GM21529 (cell line): Measurements from ENCODE around the gene DLG2.
"Not testable (repeated sequence)": the region's sequence is repeated elsewhere in the genome, so short reads cannot be mapped to it uniquely, and the experiment has no call there.

Experiments
- ATAC-seq: cut with Tn5 transposase; IDR thresholded peaks from one replicate; pipeline ENCODE4 v1.9.1; 2021; ENCODE audit not compliant: unreplicated experiment

The DLG2 gene

DNA sequence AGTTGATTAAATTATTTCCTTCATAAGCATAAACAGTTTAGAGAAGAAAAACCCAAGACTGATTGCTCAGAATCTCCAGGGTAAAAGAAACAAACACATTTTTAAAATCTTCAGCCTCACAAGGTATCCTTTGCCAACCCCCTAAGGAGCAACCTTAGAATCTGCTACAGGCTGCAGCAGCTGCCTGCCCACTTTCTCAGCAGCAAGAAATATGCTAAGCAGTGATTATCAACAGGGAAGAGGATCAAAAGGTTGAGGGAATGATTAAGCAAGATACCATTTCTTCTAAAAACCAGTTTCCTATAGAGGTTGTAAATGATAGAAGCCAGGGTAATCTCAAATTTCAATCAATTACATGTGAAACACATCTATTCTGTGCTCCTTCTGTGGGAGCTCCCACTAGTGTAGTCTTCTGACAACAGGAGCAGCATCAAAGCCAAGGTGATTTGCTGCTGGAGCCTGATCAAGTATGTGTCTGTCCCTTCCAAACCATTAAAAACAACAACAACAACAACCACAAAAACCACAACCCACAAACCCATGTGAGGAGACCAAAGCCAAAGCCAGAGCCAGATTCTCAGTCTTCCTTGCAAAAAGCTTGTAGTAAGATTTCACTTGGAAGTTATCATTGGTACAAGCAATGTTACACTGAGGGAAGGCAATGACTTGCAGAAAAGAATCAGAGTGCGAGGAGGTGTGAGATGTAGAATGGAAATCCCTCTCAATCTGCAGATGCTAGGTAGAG lies 761.2 kb downstream of the DLG2 start:
- ATAC-seq, result no peak

DNA sequence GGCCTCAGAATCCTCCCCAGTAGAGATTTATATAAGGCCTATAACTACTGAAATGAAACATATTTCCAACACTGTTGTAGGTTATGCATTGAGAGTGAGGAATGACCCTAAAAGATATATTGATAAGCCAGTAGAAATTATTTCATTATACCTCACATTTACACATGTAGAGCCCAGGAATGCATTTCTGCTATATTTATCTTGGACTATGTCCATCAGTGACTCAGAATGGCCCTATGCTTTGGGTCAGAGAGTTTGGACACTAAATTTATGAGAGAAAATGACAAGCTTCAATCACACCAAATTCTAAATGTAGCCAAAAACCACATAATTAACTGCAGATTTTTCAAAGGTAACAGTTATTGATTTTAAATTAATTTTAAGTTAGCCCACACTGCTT lies 761.9 kb downstream of the DLG2 start:
- ATAC-seq, result no peak

DNA sequence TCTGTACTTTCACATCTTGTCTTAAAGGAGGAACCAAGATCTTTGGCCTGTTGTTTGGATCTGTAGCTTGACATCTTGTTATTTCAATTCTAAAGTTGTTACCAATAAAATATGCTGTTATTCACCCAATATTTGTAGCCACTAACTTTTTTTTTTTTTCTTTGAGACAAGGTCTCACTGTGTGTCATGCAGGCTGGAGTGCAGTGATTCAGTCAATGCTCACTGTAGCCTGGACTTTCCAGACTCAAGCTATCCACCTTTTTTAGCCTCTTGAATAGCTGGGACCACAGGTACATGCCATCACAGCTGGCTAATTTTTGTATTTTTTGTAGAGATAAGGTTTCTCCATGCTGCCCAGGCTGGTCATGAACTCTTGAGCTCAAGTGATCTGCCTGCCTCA lies 769.4 kb downstream of the DLG2 start:
- no peak for ATAC-seq

GRCh38 chr11:84855508-84856245 lies 771.5 kb downstream of the DLG2 start:
- no peak for ATAC-seq

- no peak for ATAC-seq
Measured at GRCh38 chr11:84854498-84854880, 772.7 kb downstream of the DLG2 start.

DNA sequence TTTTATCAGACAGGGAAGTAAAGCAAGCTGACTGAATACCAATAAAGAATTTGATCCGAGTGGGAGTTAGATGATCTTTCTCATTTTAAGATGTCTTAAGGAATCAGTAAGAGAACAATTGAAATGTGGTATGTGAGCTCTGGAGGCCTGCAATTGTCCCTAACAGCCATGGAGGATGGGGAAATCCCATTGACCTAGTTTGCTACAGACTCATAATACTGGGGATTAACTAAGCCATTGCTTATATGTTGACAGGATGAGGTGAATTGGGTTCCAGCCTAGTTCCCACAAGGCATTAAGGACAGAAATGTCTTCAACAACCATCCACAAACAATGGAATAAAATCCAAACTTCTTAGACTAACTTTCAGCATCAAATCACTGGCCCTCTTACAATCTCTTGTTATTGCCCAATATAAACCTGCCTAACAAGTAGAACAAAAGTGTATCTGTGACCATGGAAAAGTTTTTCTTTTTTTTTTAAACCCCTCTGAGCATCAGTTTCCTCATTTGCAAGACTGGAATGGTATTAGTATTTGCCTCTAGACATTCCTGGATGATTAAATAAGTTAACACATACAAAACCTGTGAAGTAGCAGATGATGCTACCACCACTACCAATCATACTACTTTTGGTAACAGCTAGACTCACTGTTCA lies 773.2 kb downstream of the DLG2 start:
- ATAC-seq, result no peak

- ATAC-seq, result no peak
Measured at GRCh38 chr11:84847842-84848241, 779.3 kb downstream of the DLG2 start.

- ATAC-seq, result not testable (repeated sequence)
Measured at GRCh38 chr11:84840201-84840600, 786.9 kb downstream of the DLG2 start.

DNA sequence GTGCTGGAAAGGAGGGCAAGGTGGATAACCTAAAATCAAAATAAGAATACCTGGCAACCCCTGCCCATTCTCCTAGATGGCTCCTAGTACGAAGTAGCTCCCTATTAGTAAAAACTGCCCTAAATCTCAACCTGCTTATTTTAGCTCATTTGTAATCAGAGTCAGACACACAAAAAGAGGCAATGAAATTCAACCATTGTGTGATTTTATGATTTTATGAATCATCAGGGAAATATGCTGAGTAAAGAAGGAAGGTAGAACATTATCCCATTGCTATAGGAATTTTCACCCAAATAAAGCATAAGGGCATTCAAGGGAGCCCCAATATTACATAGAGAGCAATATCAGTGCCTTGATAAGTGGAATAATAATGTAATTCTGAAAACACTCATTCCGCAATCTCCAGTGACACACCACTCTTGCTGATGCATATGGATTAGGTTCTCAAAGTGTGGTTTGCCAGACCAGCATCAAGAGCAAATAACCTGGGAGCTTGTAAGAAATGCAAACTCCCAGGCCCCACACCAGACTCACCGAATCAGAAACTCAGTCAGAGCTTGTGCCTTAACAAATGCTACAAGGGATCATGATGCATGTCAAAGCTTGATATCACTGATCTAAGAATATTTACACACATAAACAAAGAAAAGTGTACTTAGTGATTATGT lies 789.6 kb downstream of the DLG2 start:
- ATAC-seq, result no peak

DNA sequence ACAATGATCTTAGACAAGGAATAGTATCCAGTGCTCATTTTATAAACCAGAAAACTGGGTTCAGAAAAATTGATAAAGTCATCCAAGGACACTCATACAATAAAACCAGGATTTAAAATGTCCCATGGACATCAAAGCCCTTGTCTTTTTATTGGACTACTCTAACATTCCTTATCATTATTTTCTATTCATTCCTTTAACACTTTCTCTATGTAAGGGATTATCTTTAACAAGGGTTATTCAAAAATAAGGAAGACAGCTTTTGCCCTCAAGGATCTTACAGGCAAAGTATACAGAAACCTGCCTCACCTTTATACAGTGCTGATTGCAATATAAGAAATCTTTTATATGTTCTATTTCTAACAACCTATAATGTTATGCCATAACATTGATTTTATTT lies 790.8 kb downstream of the DLG2 start:
- ATAC-seq, result no peak

DNA sequence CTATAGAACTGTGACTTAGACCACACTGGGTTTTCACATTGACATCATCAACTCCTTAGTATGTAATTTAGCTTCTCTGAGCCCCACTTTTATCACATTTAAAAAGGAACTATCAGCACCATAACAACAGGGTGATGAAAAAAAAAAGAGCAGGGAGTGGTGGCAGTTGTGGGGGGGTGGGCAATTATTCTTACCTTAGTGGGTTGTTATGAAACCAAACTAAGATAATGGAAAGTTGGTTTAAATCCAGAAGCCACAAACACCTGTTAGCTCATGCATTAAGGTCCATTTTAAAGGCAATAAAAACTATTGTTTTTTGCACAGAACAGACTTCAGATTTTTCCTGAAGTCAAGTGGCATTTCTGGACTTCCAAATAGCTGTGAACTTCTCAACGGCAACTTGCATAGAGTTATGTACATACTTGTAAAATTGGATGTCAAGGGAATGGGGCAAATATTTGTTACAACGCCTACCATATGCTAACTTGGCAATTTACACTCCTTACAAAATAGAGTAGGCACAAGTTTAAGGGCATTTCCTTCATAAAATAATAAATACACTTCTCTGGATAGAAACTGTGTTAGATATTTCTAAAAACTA lies 793.6 kb downstream of the DLG2 start:
- no peak for ATAC-seq

DNA sequence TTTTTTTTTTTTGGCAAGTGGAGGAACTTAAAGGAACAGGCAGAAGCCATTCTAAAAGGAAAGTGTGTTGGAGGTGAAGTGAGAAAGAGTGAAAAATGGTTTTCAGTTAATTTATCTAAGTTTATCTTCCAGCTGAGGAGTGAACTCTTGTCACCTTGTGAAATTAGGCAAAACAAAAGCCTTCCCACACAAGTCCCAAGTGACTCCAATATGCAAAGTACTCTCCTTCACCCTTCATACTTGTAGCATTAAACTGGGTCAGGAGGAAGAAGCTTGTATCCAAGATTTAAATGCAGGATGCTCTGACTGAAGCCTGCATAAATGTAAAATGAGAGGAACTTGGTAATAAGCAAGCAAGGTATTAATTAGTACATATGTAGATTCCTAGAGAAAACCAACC lies 796.8 kb downstream of the DLG2 start:
- ATAC-seq, result no peak

DNA sequence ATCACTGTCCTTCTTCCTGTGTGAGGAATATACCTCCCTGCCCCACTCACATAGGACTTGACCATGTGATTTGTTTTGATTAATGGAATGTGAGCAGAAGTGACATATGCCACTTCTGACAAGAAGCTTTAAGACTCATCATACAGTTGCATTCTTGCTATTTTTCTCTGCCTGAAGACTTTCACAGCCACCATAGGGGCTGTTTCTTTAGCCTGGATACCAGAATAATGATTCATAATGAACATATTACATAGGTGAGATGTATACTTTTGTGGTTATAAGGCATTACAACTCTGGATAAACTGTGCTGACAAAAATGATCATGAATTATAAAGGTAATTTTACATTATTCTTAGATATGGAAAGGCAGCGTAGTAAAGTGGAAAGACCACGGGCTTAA lies 798.0 kb downstream of the DLG2 start:
- ATAC-seq, result no peak

- no peak for ATAC-seq
Measured at GRCh38 chr11:84828616-84829015, 798.5 kb downstream of the DLG2 start.

DNA sequence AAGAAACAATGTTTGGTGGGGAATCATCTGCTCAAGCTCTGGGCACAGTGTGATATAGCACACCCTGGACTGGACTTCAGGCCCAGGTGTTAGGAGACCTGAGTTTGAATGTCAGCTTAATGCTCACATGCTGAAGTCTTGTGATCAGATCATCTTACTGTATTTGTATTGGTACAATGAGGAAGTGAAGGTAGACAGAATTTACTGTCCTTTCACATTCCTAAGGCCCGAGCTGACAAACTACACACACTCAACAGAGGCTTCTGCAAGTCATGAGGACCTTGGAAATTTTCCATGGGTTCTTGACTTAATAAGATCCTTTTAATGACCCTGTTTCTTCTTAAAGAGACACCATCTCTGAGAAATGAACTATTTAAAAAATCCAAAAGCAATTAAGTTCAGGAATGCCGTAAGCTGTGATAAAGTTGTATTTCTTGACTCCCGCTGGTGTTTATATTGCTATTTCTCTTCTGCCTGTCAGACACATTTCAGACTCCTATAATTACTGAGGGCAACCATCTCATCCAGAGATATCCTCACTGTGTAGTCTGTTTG lies 802.0 kb downstream of the DLG2 start:
- no peak for ATAC-seq

- no peak for ATAC-seq
Measured at GRCh38 chr11:84824624-84825023, 802.5 kb downstream of the DLG2 start.

DNA sequence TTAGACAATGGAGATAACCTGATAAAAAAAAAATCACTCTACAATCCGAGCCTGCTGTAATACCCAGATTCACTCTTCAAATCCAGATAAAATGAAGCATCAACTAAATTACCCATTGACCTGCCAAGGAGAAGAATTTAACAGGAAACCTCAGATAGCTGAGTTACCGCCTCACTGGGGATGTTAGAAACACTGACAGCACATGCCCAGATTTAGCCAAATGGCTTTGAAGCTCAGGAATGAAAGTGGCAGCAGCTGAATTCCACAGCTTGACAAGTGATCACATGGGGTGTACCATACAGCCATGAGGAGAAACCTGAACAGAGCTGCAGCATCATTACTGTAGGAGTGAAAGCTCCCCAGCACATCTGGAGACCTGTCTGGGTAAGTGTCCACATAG lies 807.6 kb downstream of the DLG2 start:
- ATAC-seq, result no peak

DNA sequence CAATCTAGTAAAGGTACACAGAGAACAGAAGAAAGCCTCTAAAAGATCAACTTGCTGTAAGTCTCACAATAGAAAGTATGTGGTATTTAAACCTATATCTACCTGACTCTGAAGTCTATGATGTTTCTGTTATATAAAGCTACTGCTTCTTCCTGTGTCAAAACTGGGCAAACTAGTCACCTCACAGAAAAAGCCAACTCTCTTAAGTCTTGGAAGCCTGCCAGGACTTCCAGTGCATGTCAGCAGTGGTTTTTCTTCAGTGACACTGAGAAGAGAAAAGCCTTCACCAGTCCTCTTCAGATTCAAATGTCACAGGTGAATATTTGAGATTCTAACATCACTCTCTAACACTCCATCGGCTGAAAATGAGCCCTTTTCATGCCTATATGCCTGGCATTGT lies 808.0 kb downstream of the DLG2 start:
- no peak for ATAC-seq

- no peak for ATAC-seq
Measured at GRCh38 chr11:84817998-84818397, 809.1 kb downstream of the DLG2 start.

DNA sequence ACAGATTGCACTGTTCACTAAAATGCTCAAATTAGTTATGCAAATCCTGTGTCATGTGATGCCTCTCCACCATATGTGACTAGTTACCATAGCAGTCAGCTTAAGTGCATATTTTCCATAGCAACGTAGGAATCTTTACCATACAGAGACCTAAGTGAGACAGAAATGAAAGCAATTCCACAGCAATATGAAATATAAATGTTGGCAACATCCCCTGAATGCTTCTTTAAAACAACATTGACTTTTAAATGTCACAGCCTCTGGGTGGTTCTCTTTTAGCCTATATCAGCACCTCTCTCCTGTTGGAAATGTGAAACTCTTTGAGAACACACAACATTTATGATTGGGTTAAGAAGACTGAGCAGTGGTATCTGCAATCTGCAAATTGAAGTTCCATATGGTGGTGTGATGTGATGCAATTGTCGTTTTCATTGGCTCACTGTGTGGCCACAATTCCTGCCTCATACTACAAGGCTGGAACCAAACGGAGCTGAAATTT lies 814.6 kb downstream of the DLG2 start:
- no peak for ATAC-seq

- no peak for ATAC-seq
Measured at GRCh38 chr11:84806354-84806753, 820.8 kb downstream of the DLG2 start.
